ENCODE results near the gene DNAH17. TPM values are rescaled to one million over a fixed set of nuclear protein-coding genes. Genes with fewer than 3 reads are reported as not detected.

The DNAH17 gene
- total RNA-seq, 1 experiment from 2014 or later, result 1.7 TPM

DNA sequence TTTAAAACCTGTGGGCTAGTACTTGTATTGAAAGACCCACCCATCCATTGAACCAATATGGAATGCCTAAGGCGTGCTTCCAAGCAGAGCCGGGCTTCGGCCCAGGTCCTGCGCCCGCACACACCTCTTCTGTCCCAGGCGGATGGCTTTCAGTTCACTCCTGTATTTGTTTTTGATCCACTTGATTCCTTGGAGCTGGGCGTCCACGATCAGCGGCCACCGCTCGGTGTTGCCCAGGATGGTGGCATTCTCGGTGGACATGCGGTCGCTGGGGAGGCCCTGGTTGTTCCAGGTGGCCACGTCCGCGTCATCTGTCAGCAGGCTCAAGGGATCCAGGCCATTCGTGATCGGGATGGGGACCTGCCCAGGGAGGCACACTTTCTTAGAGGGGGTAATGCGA is 122.8 kb downstream of the DNAH17 start:
- DNase-seq (ENCODE audit: low read depth), result no peak

DNA sequence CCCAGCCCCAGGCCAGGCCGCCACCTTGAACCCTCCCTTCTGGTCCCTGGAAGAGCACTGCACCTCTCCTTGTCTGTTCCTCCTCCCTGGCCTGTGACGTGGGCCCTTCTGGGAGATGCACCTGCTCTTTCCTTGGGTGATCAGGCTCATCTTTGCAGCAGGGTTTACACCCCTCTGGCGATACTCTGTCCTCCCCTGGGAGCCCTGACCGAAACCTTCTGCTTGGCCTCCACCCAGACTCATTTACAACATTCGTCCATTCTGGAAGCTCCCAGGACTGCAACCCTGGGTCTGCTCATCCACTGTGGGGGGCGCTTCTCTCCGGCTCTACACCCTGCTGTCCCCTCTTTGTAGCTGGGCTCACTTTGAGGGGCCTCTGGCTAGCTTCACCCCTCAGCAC is 125.4 kb downstream of the DNAH17 start:
- DNase-seq (ENCODE audit: low read depth), result no peak

DNA sequence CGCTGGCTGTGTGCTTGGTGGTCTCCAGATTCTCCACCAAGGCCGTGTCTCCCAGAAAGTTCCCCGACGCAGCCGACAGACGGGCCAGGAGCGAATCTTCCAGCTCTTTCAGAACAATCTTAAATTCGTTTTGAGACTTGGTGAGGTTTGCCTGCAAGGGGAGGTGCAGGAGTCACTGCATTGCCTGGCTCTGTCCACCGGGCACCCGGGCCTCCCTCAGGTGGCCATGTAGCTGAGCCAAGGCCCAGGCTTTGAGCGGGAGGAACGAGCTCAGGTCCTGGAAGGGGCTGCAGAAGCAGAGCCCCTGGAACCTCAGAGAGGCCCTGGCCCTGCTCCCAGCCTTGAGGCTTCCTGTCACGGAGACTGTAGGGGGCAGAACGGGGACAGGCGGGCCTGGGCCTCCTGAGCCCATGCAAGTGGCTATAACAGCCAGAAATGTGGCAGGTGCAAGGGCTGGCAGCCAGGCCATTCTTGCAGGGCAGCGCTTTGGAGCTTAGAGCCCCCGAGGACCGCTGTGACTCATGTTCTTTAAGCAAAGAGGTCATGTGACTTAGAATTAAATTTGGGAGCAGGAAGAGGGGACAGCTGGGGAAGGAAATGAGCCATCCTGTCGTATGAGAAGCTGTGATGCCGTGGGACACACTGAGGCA is 126.4 kb downstream of the DNAH17 start:
- DNase-seq (ENCODE audit: low read depth), result no peak

DNA sequence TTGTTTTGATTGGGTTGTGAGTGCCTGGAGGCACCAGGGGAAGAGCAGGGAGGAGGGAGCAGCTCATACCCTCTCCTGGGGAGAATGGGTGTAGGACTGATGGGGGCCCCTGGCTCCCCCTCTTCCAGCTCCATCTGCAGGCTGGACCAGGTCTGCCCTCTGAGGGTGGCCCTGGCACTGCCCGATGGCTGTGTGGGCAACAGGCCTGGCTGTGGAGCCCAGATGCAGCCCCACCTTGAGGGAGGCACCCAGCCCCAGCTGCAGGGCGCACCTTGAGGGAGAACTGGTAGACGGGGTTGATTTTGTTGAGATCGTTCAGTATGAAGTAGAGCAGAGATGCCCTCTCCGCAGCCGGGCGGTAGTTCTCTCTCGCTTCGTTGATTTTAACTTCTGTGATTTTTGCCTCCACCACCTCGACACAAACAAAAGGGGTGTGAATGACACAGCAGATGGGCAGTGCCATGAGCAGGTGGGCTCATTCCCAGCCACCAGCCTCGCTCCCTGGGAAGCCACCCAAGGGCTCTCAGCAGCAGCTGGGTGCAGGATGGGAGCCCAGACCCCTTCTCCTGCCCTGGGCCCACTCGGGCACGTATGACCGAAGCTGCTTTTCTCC is 127.1 kb downstream of the DNAH17 start:
- DNase-seq (ENCODE audit: low read depth), result no peak

DNA sequence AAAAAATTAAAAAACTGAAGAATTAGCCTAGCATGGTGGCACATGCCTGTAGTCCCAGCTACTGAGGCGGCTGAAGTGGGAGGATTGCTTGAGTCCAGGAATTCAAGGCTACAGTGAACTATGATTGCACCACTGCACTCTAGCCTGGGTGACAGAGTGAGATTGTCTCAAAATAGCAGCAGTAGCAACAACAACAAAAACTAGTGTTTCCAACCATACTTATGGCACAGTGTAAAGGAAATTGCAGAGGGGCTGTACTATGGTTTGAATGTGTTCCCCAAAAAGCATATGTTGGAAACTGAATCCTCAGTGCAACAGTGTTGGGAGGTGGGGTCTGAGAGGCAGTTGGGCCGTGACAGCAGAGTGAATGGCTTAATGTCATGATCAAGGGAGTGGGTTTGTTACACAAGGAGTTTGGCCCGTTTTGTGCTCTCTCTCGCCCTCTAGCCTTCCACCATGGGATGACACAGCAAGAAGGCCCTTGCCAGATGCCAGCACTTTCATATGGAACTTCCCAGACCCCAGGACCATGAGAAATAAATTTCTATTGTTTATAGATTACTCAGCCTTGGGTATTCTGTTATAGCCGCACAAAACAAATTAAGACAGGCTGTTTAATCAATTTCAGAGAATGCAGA is 128.7 kb downstream of the DNAH17 start:
- DNase-seq (ENCODE audit: low read depth), result no peak

DNA sequence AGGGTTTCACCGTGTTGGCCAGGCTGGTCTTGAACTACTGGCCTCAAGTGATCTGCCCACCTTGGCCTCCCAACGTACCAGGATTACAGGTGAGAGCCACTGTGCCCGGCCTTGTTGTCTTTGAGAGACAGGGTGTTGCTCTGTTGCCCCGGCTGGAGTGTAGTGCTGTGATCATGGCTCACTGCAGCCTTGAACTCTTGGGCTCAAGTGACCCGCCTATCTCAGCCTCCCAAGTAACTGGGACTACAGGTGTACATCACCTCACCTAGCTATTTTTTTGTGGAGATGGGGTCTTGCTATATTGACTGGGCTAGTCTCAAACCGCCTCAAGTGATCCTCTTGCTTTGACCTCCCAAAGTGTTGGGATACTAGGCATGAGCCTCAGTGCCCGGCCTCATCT is 130.4 kb downstream of the DNAH17 start:
- no peak for DNase-seq (ENCODE audit: low read depth)

DNA sequence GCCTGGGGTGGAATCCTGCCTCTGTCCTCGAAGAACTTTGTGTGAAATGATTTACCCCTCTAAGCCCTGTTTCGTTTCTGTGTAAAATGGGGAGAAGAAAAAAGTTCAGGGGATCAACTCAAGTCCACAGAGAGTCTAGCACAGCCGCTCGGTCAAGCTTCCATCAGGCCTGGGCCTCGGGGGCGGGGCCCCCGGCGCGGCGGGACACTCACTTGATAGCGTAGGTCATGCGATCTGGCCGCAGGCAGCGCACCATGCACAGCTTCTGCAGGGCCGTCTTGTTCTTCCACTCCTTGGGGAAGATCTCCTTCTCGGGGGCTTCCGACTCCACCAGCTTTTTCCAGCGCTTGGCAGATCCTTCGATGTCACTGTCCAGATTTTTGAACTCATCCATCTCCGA is 132.8 kb downstream of the DNAH17 start:
- no peak for DNase-seq (ENCODE audit: low read depth)

DNA sequence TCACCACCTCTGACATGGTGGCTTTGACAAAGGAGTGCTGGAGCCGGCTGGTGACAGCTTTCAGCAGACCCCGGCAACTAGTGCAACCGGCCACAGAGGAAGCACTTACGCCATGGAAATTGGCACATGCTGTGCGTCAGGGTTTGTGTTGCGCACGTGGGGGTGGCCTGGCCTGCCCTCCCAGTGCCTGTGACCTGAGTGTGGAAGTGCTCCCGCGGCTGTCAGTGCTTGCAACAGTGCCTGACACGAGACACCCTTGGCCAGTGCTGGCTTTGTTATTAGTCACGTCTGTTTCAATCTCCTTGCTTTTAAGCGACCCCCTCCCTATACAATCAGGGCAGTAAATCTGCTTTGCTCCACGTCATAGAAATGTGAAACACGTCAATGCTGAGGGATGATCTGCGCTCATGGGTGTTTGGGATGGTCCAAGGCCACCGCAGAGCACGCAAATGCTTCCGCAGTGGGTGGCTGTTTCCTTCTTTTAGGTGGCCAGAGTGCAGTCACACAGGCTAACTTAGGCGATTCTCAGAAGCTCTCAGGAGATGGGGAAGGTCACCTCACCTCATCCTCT is 134.5 kb downstream of the DNAH17 start:
- no peak for DNase-seq (ENCODE audit: low read depth)

DNA sequence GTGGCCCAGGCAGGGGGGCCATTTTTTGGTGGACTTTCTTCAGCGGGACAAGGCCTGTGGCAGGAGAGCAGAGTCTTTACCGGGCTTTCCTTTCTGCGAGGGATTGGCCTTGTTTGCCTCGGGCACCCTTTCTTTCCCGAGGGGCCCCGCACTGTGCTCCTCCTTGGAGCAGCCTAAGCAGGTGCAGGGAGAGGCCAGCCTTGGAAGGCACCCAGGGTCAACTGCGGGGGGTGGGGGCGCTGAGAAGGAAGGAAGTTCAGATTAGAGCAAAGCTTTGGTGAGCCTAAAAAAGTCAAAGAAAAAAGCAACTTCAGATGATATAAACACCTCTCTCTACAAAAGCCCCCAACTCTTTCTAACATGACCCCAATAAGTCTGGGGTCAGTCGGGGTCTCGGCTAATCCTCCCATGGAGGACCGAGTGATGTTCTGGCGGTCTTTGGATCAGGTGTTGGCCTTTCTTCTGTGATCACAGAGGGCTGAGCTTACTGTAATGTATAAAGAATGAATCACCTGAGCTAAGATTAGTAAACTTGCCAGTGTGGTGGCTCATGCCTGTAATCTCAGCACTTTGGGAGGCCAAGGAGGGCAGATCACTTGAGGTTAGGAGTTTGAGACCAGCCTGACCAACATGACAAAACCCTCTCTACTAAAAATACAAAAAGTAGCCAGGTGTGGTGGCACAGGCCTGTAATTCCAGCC is 135.8 kb downstream of the DNAH17 start:
- no peak for DNase-seq (ENCODE audit: low read depth)

DNA sequence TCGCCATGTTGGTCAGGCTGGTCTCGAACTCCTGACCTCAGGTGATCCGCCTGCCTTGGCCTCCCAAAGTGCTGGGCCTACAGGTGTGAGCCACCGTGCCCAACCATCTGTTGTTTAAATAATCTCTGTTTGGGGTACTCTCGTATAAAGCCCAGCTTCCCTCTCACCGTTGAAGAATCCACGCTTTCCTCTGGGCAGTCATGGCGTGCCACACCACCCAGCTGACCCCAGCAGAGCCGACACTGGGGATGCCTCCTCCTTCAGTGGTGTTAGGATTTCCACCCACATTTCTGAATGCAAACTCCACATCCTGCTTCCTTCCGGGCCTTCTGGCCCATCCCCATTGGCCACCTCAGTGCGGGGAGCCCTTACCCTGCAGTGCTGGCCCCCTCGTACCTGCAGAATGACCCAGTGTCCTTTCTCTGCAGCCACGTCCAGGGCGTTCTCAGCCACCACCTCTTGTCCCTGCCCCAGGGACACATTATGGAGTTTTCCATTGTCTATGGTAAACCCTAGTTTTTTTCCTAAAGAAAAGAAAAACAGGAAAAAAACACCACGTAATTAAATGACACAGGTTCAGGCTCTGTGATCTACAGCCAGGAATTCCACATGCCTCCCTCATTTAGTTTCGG is 138.4 kb downstream of the DNAH17 start:
- DNase-seq (ENCODE audit: low read depth), result no peak

DNA sequence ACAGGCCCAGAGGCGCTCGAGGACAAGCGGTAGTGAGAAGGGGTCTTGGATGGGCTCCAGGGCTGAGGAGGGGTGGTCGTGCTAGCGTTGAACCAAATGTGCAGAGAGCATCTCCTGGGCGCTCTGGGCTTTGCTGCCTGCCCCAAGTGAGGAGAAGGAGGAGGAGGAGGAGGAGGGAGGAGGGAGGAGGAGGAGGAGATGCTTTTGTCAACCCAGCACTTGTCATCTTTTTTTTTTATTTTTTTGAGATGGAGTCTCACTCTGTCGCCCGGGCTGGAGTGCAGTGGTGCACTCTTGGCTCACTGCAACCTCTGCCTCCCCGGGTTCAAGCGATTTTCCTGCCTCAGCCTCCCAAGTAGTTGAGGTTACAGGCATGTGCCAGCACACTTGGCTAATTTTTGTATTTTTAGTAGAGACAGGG is 138.9 kb downstream of the DNAH17 start:
- DNase-seq (ENCODE audit: low read depth), result no peak

DNA sequence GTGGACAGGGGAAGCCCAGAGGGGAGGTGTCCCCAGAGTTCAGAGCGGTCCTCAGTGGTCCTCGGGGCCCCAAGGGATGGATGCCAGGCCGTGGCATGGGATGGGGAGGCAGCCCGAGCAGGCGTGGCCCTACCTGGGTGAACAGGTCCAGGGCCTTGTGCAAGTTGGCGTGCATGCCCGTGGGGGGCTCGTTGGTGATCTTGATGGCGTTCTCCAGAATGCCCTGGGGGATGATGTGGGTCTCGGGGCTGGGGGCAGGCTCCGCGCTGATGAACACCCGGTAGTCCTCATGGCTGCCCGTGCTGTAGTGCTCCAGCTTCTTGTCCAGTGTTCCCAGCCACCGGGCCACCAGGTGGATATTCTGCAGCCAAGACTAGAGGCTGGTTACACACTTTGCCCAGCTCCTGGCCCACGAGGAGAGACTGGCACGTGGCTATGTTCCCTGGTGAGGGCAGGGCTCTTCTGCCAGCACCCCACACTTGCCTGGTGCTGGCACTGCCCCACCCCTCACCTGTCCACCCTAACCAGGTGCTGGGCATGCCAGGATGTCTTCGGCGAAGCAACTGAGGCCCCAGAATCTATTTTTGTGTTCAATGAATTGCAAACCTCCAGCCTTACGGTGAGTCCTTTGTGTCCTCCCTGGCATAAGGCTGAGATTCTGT is 139.6 kb downstream of the DNAH17 start:
- DNase-seq (ENCODE audit: low read depth), result no peak

DNA sequence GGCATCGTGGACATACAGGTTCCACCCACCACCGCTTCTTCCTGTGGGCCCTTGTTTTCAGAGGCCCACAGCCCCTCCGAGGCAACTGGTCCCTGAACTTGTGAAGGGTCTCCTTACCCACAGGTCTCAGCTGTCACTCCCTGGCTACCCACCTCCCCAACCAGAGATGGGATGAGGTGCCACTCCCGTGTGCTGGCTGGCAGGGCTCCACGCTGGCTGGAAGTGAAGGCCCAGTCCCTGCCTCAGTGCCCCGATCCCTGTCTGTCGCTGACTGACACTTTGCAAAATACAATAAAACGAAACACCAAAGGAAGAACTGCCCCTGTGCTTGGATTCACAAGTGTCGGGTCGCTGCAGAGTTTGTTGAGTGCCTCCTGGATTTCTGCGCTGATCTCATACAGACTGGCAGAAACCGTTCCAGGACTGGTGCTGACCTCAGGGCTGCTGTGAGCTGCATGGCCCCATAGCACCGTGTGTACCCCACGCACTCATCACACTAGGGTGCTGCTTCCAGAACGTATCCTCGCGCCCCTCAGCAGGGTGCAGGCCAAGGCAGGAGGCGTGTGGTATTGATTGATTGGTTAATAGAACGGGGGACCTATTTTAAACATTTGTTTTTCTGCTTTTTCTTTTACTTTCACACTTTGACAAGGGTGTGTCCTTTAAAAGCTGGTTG is 141.7 kb downstream of the DNAH17 start:
- no peak for DNase-seq (ENCODE audit: low read depth)

DNA sequence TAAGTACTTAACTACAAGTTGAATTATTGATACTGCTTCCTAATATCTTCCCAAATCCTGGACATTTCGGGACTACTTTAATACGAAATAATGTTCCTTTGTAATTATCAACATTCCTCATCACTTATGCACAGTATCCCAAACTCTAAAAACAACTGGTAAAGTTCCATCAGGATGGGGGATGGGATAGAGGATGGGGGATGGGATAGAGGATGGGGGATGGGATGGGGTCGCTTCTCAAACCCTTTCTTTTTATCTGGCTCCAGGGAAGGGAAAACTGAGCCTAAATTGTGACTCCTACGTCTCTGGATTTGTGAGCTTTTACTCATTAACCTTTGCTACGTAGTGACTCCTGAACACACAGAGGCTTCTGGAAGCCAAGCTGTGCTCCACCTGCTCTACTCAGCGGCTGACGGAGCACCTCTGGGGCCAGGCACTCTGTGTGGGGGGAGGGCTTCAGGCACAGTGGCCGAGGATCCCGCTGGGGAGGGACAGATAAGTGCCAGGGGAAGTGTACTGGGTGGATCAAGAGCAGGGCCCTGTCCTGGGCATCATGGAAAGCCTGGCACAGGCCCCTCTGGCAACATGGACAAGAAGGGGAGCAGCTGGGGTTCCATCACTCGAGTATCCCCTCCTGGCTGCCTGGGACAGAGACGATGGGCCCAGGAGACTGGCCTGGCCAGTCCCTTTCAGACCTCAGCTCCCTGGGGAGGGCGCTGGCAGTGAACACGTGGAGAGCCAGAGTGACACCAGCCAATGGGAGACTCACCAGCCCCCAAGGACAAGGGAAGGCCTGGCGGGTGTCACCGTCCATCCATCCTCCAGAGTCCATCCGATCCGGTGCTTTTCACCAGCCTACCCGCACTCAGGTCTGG is 142.5 kb downstream of the DNAH17 start:
- no peak for DNase-seq (ENCODE audit: low read depth)

DNA sequence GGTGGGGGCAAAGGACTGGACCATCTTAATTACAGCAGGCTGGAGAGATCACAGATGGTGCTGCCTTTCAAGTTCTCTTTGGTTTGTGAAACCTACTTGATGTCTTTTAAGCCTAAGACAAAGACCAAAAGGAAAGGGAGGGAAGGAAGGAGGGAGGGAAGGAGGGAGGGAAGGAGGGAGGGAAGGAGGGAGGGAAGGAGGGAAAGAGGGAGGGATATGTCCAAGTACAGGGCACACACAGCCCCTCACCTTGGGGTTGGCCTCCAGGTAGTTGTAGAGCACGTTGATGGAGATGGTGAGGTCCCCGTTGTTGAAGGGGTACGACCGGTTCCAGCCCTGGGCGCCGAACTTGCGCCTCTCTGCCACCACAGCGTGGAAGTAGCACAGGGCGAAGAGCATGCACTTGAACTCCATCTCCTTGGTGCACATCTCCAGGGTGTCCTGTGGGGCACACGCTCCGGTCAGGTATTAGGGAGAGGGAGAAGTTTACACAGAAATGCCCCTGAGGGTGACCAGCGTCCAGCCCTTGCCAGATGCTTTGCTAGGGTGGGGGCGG is 143.3 kb downstream of the DNAH17 start:
- DNase-seq (ENCODE audit: low read depth), result no peak

DNA sequence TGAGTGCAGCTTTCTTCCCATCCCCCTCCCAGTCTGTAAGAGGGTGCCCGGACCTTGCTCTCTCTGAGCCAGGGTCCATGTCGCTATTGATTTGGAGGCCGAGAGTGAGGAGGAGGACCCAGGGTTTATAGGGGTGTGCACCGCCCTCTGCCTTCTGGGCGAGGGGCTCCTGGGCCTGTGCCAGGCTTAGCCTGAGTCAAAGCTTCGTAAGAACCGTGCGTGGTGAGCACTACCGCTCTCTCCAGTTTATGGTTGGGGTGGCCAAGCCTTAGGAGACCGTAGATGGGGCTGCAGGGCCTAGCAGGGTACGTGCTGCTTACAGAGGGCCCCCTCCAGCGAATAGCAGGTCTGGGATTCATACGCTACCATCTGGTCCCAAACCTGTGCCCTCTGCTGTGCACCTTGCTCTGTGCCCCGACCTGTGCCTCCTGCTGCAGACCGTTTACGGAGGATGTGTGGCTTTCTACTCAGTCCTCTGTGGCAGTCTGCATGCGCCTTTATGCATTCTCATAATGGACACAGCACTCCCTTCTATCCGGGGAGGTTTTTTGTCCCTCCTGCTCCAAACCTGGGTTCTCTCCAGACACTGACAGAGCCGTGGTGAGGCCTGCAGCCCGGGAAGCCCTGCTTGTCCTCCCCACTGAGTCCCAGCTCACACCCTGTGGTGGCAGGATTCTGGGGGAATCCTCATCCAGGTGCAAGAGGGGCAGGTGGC is 144.0 kb downstream of the DNAH17 start:
- no peak for DNase-seq (ENCODE audit: low read depth)

DNA sequence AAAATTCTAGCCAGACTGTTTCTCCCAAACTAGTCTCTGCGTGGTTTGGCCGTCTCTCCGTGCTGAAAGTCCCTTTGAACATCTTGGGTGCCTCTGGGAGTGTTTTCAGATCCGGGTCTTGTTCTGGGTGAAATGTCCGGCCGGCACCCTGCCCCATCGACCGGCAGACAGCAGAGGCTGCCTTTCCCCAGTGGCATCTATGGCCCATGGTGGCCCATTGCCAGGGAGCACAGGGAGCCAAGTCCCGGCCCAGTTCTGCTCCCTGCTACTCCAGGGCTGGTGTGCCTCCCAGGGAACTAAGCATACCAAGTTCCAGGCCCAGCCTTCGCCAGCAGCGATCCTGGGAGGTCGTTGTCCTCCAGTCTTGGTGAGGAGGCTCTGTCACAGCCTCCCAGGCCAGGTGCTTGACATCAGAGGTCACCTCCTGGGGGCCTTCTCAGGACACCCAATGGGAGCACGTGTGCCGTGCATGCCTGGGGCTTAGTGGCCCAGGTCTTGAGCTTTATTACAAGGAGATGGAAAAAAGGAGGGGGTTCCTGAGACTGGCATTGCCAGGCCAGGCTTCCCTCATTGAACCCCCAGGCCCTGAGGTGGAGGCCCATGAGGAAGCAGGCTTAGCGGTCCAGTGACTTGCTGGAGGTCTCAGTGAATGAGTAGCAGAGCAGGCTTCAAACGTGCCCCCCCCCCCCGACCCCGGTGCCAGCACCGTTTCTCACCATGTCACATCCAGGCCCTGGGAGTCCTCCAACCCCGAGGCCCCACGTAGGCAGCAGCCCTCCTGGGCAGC is 144.8 kb downstream of the DNAH17 start:
- no peak for DNase-seq (ENCODE audit: low read depth)

DNA sequence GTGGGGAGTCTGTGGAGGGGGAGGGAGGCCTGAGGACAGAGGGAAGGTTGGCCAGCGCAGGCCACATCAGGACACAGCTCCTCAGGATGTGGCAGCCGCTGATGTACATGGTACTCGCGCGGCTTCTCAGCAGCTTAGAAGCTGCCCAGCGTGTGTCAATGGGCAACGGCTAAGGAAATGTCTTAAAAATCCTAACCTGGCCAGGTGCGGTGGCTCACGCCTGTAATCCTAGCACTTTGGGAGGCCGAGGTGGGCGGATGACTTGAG is 145.6 kb downstream of the DNAH17 start:
- no peak for DNase-seq (ENCODE audit: low read depth)
